Activated CD4-positive, alpha-beta T cell treated with anti-CD3 and anti-CD28 coated beads for 1 hour (primary cell): ENCODE data around the gene CCDC149.

Source experiments
- DNase-seq: peaks from one replicate; pipeline ENCODE4 v3.0.0-alpha.2; 2020

The CCDC149 gene

DNA sequence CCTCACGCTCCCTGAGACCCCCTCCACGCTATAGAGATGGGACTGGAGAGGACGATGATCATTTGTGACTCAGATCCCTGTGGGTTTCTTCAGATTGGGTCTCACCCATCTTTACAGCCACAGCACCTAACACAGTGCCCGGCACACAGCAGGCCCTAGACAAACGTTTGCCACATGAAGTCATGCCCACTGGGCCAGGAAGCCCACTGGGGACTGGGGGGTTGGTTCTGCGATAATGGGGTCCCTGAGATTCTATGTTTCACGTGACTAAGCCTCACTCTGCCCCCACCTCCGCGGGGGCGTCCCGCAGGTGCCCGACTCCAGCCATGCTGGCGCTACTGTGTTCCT lies 113.7 kb downstream of the CCDC149 start:
- DNase-seq: no peak

DNA sequence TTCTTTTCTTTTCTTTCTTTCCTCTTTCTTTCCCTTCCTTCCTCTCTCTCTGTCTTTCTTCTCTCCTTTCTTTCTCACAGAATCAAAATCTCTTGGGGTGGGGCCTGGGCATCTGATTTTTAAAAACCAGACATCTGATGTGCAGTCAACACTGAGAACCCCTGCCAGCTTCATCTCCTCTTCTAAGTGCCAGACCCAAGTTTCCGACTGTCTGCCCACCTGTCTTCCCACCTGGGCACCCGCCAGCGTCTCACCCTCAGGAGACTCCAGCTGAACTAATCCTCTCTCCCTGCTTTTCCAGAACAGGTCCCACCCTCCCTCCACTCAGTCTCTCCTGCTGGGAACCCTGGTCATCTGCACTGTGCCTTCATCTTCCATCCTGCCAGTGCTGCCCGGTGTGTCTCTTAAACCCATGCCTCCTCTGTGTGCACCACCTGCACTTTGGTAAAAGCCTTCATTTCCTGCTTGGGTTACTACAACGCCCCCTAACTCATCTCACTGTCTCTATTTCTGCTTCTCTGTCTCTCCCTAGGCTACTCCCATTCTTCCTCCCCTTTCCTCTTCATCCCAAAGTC lies 114.7 kb downstream of the CCDC149 start:
- DNase-seq: no peak

DNA sequence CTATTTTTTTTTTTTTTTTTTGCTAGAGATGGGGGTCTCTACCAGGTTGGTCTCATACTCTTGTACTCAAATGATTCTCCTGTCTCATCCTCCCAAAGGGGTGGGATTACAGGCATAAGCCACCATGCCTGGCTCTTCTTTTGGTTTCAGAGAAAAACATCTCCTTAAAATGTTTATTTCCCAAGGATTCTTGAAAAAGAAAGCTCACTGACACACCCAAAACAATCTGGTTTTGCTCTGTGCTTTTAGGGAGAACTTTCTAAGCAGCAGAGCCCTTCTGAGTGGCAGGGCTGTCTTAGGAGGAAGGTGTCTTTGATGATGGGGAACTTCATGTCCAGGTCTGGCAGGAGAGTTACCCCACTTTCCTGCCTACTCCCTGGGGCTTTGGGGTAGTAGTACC lies 116.2 kb downstream of the CCDC149 start:
- no peak for DNase-seq

DNA sequence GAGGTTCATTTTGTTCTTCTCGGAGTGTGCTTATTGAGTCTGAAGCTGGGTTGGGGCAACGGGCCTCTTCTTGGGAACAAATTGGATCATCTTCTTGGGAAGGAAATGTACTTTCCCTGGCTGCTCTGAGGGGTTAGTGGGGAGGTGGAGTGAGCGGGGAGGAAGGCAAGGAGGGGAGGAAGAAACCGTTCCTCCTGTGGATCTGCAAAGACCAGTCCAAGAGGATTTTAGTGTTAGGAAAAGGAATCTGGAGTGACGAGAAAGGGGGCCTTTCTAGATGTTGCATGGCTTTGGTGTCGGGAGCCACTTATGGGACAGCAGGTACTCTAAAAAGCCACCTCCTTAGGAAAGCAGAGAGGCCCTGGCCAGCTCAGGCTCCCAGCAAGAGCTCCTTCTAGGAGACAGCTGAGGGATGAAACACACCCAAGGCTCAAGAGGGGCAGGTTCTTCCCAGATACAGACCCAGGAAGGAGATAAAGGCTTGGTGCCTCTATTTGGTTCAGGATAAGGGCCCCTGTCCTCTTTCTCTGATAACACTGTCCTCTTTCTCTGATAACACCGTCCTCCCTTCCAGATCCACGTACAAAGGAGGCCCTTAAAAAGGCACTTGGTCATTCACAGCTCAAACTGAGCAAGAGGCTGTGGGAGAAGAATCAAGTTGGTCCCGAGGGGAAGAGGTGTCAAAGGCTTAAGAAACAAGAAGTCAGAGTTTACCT lies 117.0 kb downstream of the CCDC149 start:
- DNase-seq: no peak

DNA sequence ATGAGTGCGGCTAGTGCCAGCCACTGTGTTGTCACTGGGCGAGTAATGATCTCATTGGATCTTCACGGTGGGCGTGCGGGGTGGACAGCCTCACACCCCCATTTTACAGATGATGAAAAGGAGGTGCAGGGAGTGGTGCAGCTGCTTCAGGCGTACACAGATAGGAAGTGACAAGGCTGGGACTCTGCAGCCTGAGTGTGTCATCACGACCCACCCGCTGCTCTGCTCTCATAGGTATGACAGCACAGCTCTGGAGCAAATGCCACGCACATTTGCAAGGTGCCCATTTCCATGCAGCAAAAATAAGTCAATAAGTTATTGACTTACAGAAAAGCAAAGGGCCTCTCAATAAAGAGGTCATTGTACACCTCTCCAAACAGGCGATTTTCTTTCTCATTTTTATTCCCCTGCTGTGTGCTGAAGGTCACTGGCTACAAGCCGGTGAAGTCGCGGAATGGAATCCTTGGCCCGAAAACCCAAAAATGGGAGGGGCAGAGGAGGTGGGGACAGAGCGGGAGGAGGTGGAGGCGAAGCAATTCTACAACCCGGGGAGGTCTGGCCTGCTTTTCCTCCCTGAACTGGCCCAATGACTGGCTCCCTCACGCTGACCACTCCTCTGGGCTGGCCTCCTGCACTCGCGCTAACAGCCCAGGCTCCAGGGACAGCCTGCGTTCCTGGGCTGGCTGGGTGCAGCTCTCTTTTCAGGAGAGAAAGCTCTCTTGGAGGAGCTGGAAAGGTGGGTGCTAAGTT lies 117.8 kb downstream of the CCDC149 start, which contains the start of gene SOD3:
Gene SOD3, plus strand, starts transcription at position 658 of the 750 bp plus-strand sequence. CDS start 3,949 bp downstream, outside the sequence.
- DNase-seq: no peak

DNA sequence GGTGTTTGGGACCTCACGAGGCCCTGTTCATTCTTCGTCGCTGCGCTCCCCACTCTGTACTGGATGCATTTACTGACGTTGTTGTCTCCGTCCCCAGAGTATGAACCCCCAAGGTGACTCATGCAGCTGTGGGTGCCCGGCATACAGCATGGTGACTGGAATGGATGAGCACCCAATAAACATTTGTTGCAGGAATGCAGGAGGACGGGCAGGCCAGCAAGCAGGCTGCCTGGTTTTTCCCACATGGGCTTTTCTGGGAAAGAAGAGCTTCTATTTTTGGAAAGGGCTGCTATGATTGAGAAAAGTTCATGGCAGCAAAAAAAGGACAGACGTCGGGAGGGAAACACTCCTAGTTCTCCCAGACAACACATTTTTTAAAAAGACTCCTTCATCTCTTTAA lies 118.4 kb downstream of the CCDC149 start:
- DNase-seq: no peak

DNA sequence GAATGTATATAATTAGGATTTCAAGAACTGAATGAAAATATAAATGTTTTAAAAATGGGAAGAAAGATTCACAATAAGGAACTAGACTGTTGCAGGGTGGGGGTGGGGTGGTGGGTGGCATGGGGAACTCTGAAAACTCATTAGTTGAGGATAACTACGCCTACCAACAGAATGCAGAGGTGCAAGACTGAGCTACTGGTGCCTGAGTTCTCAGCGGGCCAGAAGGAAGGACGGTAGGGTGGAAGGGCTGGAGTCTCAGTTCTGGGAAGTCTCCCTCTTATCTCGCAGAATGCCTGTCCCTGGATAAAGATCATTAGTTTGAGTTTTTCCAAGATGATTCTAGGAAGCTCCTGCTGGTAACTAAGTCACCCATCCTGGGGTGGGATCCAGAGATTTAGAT lies 118.8 kb downstream of the CCDC149 start:
- no peak for DNase-seq

DNA sequence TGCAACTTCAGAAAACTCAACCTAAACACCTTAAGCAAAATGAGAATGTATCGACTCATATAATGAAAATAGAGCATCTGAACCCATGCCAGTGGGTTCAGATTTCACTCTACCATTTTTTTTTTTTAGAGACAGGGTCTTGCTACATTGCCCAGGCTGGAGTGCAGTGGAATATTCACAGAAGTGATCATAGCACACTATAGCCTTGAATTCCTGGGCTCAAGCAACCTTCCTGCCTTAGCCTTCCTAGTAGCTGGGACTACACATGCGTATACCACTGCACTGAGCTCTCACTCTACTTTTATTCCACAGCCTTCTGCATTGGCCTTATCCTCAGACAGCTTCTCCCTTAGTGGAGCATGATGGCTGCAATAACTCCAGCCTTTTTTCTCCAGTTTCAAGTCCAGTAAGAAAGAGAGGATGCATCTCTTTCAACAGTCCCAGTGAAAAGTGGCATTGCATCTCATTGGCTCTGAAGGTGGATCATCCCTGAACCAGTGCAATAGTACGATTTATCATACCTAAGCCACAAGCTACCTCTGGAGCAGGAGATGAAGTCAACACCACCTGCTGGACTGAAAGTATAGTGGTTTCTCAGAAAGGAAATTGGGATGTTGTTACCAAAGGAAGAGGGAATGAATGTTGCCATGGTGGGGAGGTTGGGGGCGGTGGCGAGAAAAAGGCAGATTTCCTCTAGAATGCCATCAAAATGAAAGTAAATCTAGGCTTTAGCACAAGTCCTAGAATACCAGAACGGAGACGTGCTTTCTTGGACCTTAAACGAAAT lies 119.4 kb downstream of the CCDC149 start:
- no peak for DNase-seq

DNA sequence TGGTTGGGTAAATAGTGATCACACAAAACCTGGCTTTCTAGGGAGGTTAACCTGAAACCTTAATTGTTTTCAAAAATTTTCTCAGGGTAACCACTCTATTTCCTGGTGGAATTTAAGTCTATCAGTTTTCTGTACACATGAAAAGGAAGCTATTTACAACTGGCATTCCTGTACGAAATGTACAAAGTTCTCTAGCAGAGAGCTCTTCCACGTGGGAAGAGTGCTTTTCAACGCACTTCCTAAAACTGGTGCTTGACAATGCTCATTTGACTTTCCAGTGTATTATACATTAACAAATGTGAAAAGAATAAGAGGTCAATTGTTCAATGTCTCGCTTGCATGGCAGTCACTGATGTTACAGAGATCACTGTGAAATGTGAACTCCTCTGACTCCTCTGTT lies 120.3 kb downstream of the CCDC149 start:
- no peak for DNase-seq

DNA sequence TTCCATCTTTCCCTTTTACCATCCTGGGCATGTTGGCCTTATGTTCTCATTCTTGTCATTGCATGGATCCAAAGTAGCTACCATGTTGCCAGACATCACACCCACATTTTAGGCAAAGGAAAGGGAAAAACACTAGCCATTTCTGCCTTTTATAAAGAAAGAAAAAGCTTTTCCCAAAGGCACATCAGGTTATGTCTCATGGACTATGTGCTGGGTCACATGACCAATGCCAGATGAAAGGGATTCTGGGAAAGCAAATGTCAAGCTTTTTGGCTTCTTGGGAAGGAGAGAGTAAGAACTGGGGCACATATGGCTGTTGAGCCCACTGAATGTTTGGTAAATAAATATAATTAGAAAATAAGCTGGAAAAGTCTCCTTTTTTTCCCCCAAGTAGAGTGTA lies 121.8 kb downstream of the CCDC149 start:
- DNase-seq: no peak

DNA sequence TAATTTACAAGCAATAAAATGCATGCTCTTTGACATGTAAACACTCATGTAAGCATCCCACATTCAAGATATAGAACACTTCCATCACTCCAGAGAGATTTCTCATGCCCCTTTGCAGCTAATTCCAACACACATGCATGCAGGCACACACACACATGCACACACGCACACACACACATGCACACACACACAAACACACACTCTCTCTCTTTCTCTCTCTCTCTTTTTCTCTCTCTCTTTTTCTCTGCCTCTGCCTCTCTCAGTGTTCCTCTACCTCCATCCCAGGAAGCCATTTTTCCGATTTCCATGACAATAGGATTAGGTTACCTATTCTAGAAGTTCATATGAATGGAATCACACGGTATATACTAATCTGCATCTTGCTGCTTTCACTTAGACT lies 129.3 kb downstream of the CCDC149 start:
- DNase-seq: no peak

DNA sequence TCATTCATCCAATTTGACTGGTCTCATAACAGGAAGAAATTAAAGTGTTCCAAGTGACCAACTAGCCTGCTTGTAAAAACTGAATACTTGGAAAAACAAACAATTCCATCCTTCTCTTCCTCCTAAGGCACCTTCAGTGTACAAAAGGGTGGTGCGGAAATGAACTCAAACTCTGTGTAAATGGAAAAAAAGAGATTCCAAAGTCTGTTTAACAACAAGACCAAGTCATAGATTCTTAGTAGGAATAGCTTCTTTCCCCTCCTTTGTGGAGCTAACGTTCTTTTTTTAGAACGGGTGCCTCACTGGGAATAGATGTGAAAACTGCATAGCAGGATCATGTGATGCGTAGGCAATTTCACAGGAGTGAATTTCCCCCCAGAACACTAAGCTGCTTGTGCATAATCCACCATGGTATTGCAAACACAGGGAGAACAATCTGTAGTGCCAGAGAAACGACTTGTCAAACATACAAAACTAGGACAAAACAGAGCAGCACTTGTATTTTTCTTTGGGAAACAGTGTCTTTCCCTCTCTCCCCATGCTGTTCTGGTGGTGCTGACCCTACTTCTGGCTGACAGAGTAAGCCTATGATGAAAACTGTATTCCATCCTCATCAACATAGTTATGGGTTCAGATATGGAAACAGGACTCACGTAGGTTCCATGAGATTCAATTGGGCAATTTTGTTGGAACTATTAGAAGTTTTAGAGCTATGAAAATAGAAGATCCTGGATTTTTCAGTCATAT lies 130.7 kb downstream of the CCDC149 start:
- DNase-seq: no peak

DNA sequence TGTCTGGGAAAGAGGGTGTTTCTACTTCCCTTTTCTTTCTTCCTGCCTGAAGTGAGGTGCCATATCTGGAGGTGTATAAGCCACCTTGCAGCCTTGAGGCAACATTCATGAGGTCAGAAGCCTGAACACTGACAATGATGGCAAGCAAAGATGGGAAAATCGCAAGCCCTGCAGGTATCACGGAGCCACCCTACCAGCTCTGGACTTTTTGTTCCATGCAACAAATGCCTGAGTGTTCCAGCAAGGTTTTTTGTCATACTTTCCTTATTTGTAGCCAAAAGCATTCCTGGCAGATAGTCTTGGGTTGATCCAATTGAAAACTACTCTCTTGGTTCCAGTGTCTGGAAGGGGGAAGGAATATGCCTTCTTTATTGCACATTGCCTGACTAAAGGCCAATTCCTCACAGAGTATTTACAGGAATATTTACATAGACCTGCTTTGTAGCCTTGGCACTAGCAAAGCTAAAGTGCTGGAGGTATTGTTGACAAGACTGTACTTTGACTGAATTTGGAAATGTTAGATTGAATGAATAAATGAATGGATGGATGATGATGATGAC lies 131.8 kb downstream of the CCDC149 start:
- no peak for DNase-seq

DNA sequence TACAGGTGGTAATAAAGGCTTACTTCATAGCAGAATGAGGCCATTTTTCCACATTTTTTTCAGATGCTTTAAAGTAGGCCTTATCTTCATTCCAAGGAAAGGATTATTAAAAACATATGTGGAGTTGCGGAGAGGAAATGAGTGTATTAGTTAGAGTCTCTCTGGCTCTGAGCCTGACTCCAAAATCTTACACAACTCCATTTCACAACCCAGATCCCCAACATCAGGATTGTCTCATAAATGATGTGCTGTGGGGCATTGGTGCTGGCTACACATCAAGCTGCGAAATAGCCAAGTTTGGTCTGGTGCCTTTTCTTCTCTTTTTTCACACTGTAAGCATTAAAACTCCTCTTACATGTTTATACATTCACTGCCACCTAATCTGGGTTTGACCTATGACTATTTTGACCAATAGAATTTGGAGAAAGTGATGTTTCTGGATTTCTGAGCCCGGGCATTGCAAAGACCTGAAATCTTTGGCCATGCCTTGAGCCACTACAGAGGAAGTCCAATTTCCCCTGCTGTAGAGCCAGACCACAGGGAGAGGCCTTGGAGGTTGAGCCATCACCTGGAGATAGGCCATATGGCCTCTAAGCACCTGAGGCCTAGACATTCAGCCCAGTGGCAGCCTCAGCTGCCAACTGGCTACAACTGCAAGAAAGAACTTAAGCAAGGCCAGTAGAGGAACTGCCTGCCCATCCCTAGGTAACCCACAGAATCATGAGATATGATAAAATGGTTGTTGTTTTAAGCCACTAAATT lies 134.2 kb downstream of the CCDC149 start:
- no peak for DNase-seq

DNA sequence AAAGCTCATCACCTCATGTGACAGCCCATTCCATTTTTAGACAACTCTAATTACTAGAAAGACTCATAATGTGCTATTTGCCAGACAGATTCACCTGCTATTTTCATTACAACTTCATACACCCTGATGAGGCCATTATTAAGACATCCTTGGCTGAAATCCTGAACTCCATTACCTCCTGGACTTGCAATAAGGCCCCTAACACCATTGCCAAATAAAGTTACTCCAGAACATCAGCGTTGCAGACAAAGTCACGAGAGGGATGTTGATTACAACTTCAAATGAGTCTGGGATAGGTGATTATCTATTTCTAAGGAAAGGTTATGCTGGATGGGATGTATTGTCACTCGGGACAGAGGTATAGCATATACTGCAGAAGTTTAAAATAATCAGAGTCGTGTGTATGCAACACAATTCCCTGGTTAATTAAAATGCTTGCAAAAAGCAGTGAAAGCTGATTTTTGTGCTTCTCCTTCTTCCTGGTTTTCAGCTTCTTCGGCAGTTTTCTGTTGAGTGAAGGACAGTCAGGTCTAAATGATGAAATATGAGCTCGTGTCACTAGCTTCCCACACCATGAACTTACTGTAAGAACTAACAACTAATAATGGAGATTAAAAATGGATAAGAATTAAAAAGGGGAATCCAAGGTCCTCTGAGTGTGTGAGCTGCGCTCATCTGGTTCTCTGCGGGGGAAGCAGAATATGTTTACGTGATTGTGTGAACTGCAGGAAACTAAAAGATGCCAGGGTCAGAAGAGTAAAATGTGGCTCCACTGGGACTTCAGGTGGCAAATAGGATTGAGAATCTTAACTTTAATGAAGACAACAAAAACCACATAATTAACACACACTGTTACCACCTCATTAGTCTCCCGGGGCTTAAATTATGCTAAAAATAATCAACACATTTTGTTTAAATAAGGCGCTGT lies 135.0 kb downstream of the CCDC149 start:
- DNase-seq: no peak

DNA sequence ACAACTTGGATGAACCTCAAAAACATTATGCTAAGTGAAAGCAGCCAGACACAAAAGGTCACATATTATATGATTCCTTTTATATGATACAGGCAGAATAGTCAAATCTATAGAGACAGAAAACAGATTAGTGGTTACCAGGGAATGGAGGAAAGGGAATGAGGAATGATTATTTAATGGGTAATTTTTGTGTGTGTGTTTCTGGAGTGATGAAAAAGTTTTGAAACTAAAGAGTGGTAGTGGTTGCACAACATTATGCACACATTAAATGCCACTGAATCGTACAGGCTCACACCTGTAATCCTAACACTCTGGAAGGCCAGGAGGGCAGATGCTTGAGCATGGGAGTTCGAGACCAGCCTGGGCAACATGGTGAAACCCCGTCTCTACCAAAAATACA lies 137.1 kb downstream of the CCDC149 start:
- no peak for DNase-seq

DNA sequence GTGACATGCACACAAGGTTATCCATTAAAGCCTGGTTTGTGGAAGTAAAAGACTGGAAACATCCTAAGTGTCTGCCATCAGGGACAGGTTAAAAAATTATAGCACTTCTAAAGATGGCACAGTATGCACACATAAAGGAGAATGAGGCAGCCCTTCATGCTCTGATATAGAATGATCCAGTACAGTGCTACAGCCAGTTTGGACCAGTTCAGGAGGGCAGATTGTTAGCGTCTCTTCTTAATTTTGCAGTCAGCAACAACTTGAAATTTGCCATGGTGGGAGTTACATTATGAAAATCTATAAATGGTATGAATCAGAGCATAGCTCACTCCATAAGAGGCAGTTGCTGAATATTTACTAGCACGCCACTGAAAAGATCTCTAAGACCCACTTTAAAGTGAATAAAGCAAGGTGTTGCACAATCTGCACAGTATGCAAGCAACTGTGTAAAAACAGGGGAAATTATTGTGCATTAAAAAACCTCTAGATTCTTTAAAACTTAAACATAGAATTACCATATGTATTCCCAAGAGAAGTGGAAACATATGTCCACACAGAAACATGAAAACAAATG lies 137.7 kb downstream of the CCDC149 start:
- DNase-seq: no peak

DNA sequence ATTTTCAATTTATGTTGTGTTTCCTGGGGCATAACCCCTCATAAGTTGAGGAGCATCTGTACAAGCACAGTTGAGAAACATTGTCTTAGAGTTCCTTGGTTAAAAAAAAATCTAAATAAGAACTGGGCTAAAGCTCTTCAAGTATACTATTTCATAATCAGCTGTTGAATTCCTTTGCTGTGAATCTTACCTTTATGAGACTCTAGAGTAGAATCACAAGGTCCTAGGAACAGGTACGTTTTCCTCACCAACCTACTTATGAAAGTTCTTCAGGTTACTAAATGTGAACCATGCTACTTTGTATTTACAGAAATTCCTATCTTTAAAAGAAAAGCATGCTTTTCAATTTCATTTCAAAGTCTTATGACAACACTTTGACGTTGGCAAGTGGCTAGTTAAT lies 138.4 kb downstream of the CCDC149 start:
- DNase-seq: no peak

DNA sequence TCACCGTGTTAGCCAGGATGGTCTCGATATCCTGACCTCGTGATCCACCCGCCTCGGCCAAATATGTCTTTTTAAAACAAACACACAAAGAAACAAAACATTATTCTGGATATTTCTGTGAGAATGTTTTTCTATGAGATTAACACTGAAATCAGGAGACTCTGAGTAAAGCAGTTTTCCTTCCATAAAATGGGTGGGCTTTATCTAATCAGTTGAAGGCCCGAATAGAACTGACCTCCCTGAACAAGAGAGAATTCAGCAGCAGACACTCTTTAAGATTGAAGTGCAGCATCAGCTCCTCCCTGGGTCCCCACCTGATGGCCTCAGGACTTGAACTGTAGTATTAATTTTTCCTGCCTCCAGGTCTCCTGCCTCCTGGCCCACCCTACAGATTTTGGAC lies 139.9 kb downstream of the CCDC149 start:
- no peak for DNase-seq

DNA sequence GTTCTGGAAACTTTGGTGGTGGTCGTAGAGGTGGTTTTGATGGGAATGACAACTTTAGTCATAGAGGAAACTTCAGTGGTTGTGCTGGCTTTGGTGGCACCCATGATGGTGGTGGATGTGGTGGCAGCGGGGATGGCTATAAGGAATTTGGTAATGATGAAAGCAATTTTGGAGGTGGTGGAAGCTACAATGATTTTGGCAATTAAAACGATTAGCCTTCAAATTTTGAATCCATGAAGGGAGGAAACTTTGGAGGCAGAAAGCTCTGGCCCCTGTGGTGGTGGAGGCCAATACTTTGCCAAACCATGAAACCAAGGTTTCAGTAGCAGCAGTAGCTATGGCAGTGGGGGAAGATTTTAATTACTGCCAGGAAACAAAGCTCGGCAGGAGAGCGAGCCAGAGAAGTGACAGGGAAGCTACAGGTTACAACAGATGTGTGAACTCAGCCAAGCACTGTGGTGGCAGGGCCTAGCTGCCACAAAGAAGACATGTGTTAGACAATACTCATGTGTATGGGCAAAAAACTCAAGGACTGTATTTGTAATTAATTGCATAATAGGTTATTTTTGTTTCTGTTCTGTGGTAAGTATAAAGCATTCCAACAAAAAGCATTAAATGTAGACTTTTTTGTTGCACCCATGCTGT lies 140.7 kb downstream of the CCDC149 start:
- no peak for DNase-seq
